Lower lobe of right lung (tissue), 2 donors: ENCODE data around the gene JAG2. TPM values are rescaled to one million over a fixed set of nuclear protein-coding genes. Genes with fewer than 3 reads are reported as not detected.
A peak's percentile ranks its signal among the peaks of the same experiment; 100 is the strongest.

Experiments used
- ATAC-seq, 2 donors: fragments of 200-7000 bp; cut with Tn5 transposase; one replicate each; pipeline ENCODE4 v1.9.1; 2020 to 2022; ENCODE audit warnings: mild to moderate bottlenecking in 2 of 2, moderate library complexity in 2 of 2
- DNase-seq: peaks from one replicate; pipeline ENCODE4 v3.0.0-alpha.2; 2020
- H3K27ac ChIP-seq: fragments of 200-600 bp; one replicate; pipeline ENCODE4 v1.8.0; 2022
- H3K27me3 ChIP-seq: fragments of 200-600 bp; one replicate; pipeline ENCODE4 v1.8.0; 2022; ENCODE audit warnings: low read depth
- H3K36me3 ChIP-seq: fragments of 200-600 bp; one replicate; pipeline ENCODE4 v1.8.0; 2022; ENCODE audit warnings: mild to moderate bottlenecking
- H3K4me1 ChIP-seq: fragments of 200-600 bp; one replicate; pipeline ENCODE4 v1.8.0; 2022
- H3K4me3 ChIP-seq: fragments of 200-600 bp; one replicate; pipeline ENCODE4 v1.8.0; 2022; ENCODE audit warnings: mild to moderate bottlenecking
- H3K9me3 ChIP-seq: fragments of 200-600 bp; one replicate; pipeline ENCODE4 v1.8.0; 2022
- intact Hi-C: fragments of 100-400 bp; cut with DNase I; formaldehyde crosslinking; loops from one replicate; pipeline ENCODE4 v1.11.0; 2022
- total RNA-seq: library from RNA; stranded (reverse); fragmentation: NEBNext Ultra II Directional; extraction: Animal tissue kit (Norgen Biotek cat#: 25700); gene quantifications from one replicate; pipeline ENCODE4 v1.2.1, GENCODE V29; 2021
- TF ChIP-seq, protein P1 (sequence below): fragments of 200-600 bp; IDR thresholded peaks from one replicate; pipeline ENCODE4 v1.8.0; 2022; ENCODE audit warnings: antibody characterized with exemption, mild to moderate bottlenecking
- donor health status: DM: no; HTN: yes; CAD: no; lungs with severe emphysema.

The JAG2 gene
- total RNA-seq, 1 donor from 2014 or later: 29.2 TPM

DNA sequence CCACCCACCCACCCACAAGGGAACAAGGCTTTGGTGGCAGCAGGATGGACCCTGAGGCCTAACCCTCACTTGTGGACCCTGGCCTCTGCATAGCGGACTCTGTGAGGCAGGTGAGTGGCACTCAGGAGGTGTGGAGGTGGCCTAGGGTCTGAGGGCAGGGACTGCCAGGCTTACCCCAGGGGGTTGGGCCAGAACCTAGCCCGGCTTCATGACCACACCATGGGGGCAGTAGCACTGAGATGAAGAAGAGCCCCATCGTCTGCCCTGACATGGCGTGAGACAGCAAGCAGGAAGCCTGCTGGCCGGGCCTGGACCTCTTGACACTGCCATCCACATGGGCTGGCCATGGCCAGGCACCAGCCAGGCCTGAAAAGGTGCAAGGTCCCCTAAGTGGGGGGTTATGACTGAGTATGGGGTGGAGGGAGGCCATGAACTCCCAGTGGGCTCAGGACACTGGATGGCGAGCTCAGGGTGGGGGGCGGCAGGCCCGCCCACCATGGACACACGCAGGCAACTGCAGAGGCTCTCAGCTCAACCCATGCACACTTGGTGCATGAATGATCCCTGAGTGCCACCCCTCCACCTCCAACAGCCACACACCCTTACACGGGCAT lies 29.3 kb downstream of the JAG2 start:
- DNase-seq (no peak), ATAC-seq (no peak)
- Histone ChIP-seq H3K27ac (no peak overlapping the region), H3K4me1 (no peaks in the 10 kb centered on the region), H3K9me3 (peaks cover 15% of the 10 kb centered on the region), H3K27me3 (no peaks in the 10 kb centered on the region), H3K4me3 (no peak overlapping the region), H3K36me3 (peaks cover 9% of the 10 kb centered on the region)
- TF ChIP-seq, protein P1, sequence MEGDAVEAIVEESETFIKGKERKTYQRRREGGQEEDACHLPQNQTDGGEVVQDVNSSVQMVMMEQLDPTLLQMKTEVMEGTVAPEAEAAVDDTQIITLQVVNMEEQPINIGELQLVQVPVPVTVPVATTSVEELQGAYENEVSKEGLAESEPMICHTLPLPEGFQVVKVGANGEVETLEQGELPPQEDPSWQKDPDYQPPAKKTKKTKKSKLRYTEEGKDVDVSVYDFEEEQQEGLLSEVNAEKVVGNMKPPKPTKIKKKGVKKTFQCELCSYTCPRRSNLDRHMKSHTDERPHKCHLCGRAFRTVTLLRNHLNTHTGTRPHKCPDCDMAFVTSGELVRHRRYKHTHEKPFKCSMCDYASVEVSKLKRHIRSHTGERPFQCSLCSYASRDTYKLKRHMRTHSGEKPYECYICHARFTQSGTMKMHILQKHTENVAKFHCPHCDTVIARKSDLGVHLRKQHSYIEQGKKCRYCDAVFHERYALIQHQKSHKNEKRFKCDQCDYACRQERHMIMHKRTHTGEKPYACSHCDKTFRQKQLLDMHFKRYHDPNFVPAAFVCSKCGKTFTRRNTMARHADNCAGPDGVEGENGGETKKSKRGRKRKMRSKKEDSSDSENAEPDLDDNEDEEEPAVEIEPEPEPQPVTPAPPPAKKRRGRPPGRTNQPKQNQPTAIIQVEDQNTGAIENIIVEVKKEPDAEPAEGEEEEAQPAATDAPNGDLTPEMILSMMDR: no peak
- intact Hi-C loops: no loop called here

DNA sequence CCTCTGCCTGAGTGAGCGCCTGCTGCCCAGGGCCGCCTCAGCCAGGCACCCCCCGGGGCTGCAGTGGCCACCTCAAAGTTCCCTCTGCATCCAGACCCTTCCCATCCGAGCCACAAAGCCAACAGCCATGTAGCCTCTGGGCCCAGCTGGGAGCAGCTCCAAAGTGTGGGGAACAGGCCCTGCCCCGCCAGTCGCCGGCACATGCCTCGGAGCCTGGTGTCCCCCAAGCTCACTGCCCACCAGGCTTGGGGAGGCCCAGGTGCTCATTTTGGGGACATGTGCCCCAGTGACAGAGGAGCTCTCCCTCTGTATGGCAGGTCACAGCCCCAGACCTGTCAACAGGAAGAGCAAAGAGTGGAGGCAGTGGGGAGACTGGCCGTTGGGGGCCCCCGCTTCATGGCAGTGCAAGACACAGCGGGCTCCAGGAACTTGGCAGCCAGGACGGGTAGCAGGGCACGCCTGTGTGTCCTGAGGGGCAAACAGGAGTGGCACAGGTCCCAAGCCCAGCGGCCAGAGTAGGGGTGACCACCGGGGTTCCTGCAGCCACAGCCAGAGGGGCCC lies 29.9 kb downstream of the JAG2 start:
- Histone ChIP-seq H3K9me3 (peaks cover 15% of the 10 kb centered on the region), H3K27me3 (no peaks in the 10 kb centered on the region), H3K4me1 (no peaks in the 10 kb centered on the region), H3K4me3 (no peak overlapping the region), H3K36me3 (peaks cover 9% of the 10 kb centered on the region), H3K27ac (no peak overlapping the region)
- ATAC-seq (no peak), DNase-seq (no peak)
- intact Hi-C loops: no loop called here
- TF ChIP-seq, protein P1: no peak

DNA sequence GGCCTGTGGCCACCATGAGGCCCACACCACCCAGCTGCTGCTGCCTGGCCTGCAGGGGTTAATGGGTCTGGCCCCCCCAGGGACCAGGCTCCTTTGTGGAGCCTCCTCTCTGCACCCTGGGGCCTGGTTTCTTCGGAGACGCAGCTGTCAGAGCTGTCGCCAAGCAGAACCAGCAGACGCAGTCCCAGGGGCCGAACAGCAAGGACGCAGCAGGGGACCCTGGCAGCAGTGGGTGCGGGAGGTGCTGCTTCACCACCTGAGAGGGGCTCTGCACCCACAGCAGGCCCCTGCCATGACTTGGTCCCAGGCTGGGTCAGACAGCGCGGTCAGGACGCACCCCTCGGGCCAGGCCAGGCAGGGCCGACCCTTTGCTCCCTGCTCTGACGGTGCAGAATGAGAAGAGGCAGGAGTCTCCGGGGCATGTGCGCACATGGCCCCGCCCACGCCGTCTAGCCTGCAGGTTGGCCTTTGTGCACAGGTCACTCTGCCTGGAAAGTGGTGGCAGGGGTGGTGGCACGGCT lies 30.5 kb downstream of the JAG2 start:
- H3K27me3 ChIP-seq: no peaks in the 10 kb centered on the region
- no peaks in the 10 kb centered on the region for H3K4me1 ChIP-seq
- no peak overlapping the region for H3K4me3 ChIP-seq
- TF ChIP-seq, protein P1: no peak
- peaks cover 9% of the 10 kb centered on the region for H3K36me3 ChIP-seq
- ATAC-seq (peak in 1 of 2 donors; percentile 22), DNase-seq (no peak)
- intact Hi-C loops: no loop called here
- H3K27ac ChIP-seq: no peak overlapping the region
- H3K9me3 ChIP-seq: peaks cover 15% of the 10 kb centered on the region

DNA sequence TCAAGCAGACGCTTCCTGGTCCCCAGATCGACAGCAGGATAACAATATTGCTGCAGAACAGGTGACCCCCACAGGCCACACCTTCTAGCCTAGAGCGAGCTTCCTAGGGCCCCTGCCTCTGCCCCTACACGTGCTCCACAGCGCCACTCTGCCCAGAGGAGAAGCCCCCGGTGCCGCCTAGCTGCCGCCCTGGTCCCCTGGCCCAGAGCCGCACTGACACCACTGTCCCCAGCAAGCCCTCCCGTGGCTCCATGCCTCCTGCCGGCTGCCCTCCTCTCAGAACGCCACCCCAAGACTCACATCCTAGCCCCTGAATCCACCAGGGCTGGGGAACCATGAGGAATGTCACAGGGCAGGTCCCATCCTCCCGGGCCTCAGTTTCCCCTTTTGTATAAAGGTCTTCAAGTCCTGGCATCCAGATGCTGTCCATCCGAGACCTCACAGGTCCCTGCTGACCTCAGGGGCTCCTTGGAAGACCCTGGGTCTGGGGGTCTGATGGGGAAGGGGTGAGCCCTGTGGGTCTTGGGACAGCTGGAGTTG lies 31.0 kb downstream of the JAG2 start:
- Histone ChIP-seq H3K9me3 (peaks cover 15% of the 10 kb centered on the region), H3K4me3 (no peak overlapping the region), H3K4me1 (no peaks in the 10 kb centered on the region), H3K27me3 (no peaks in the 10 kb centered on the region), H3K36me3 (peaks cover 8% of the 10 kb centered on the region), H3K27ac (no peak overlapping the region)
- intact Hi-C loops: no loop called here
- no peak for DNase-seq
- ATAC-seq: no peak
- TF ChIP-seq, protein P1: no peak

DNA sequence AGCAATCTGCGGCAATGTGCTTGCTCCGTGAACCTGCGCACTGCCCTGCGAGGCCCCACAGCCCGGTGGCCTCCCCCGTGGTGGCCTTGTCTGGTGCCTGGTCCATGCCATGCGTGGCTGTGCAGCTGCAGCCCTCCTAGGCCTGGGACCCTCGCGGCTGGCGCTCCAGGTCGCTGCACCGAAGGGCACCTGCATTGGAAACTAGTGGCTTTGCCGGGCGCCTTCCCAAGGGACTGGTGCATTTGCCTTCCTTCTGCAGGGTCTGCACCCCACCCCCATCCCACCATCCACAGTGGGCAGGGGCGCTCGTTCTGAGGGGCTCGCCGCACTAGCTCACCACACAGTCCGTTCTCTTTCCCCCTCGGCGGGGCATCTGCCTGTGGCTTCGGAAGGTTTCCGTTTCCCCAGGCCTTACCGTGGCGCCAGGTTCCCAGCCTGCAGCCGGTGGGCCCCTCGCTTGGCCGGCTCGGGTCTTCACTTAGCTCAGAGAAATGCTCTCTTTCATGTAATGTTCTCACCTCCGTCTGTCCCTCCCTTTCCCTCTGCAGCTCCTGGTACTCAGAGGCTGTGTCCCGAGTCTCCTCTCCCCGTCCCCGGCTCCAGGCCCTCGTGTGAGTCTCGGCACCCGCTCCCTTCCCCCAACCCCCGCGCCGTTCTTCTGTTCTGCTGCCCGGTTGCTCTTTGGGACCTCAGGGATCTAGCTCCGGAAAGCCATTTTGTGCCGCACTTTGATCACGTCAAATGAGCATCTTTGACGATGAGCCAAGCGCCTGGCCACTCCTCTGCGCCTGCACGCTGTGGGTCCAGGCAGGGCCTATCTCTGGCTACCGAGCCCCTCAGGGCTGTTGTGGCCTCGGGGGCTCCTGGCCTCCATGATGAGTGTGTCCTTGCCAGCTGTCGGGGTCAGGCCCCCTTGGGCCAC lies 31.9 kb downstream of the JAG2 start:
- H3K4me3 ChIP-seq: no peak overlapping the region
- DNase-seq (no peak), ATAC-seq (no peak)
- H3K27me3 ChIP-seq: no peaks in the 10 kb centered on the region
- no peak overlapping the region for H3K27ac ChIP-seq
- H3K4me1 ChIP-seq: no peaks in the 10 kb centered on the region
- H3K9me3 ChIP-seq: peaks cover 20% of the 10 kb centered on the region
- peaks cover 4% of the 10 kb centered on the region for H3K36me3 ChIP-seq
- TF ChIP-seq, protein P1: no peak
- intact Hi-C loops: no loop called here
